Measurements from ENCODE around the gene LRRC25.

The LRRC25 gene

DNA sequence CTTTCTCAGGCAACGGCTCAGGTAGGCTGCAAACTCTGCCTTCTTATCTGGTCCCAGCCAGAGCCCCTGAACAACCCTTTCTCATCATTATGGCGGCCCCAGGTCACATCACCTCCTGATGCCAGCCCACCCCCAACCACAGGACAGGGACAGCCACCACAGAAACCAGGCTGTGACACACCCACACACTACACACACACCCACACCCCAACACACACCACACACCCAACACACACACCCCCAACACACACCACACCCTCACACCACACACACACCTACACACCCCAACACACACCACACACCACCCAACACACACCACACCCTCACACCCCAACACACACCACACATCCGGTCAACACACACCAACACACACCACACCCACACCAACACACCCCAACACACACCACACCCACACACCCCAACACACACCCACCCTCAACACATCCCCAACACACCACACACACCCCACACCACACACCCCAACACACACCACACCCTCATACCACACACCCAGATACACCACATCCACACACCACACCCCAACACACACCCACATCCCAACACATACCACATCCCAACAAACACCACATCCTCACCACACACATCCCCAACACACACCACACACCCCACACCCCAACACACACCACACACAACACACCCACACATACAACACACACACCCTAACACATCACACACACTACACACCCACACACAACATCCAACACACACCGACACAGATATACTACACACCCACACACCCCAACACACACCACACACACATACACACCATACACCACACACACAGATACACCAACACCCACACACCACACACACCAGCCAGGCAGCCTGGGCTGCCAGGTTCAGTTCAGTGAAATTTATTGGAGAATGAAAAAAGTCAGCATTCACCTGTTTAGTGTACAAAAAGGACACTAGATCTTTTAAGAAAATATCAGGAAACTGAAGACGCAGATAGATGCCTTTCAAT is 44.7 kb upstream of the LRRC25 start (continued):
- TF ChIP-seq SCRT2 (tag by site-specific recombination; IDR thresholded peaks at IDR 0.05), result no peak
- TF ChIP-seq SCRT1 (tag by site-specific recombination; IDR thresholded peaks at IDR 0.05; ENCODE audit: borderline replicate concordance), result no peak
- no peak for TF ChIP-seq ZNF571 (tag by site-specific recombination; IDR thresholded peaks at IDR 0.05)
- no peak for TF ChIP-seq ZNF768 (tag by site-specific recombination; IDR thresholded peaks at IDR 0.05)
- peak; percentile 99 for TF ChIP-seq KLF8 (tag by site-specific recombination; IDR thresholded peaks at IDR 0.05)
- TF ChIP-seq, protein P1, sequence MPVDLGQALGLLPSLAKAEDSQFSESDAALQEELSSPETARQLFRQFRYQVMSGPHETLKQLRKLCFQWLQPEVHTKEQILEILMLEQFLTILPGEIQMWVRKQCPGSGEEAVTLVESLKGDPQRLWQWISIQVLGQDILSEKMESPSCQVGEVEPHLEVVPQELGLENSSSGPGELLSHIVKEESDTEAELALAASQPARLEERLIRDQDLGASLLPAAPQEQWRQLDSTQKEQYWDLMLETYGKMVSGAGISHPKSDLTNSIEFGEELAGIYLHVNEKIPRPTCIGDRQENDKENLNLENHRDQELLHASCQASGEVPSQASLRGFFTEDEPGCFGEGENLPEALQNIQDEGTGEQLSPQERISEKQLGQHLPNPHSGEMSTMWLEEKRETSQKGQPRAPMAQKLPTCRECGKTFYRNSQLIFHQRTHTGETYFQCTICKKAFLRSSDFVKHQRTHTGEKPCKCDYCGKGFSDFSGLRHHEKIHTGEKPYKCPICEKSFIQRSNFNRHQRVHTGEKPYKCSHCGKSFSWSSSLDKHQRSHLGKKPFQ (tag by site-specific recombination; IDR thresholded peaks at IDR 0.05), result peak; percentile 76
- no peak for TF ChIP-seq GLIS1 (tag by site-specific recombination; IDR thresholded peaks at IDR 0.05)
- TF ChIP-seq KLF16 (tag by site-specific recombination; IDR thresholded peaks at IDR 0.05), result no peak
- no peak for TF ChIP-seq ZNF530 (tag by site-specific recombination; IDR thresholded peaks at IDR 0.05; ENCODE audit: low read depth)
- no peak for TF ChIP-seq ZNF221 (tag by site-specific recombination; IDR thresholded peaks at IDR 0.05; ENCODE audit: borderline replicate concordance)
- TF ChIP-seq ZNF2 (tag by site-specific recombination; IDR thresholded peaks at IDR 0.05), result no peak
- no peak for TF ChIP-seq ZNF610 (tag by site-specific recombination; IDR thresholded peaks at IDR 0.05; ENCODE audit: borderline replicate concordance)
- no peak for TF ChIP-seq ZNF132 (tag by site-specific recombination; IDR thresholded peaks at IDR 0.05; ENCODE audit: borderline replicate concordance)
- no peak for TF ChIP-seq ZNF670 (tag by site-specific recombination; IDR thresholded peaks at IDR 0.05; ENCODE audit: low read depth)
- peak; percentile 95 for TF ChIP-seq KLF9 (tag by site-specific recombination; IDR thresholded peaks at IDR 0.05; ENCODE audit: low read depth)
- TF ChIP-seq, protein P2, sequence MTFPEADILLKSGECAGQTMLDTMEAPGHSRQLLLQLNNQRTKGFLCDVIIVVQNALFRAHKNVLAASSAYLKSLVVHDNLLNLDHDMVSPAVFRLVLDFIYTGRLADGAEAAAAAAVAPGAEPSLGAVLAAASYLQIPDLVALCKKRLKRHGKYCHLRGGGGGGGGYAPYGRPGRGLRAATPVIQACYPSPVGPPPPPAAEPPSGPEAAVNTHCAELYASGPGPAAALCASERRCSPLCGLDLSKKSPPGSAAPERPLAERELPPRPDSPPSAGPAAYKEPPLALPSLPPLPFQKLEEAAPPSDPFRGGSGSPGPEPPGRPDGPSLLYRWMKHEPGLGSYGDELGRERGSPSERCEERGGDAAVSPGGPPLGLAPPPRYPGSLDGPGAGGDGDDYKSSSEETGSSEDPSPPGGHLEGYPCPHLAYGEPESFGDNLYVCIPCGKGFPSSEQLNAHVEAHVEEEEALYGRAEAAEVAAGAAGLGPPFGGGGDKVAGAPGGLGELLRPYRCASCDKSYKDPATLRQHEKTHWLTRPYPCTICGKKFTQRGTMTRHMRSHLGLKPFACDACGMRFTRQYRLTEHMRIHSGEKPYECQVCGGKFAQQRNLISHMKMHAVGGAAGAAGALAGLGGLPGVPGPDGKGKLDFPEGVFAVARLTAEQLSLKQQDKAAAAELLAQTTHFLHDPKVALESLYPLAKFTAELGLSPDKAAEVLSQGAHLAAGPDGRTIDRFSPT (tag by site-specific recombination; IDR thresholded peaks at IDR 0.05), result peak; percentile 75; the same call in 1 of the 2 replicates
- TF ChIP-seq KLF7 (tag by site-specific recombination; IDR thresholded peaks at IDR 0.05; ENCODE audit: borderline replicate concordance), result 0 out of 2 replicates have a peak, but pooled peaks have one; percentile 37
- peak; percentile 97 for TF ChIP-seq KLF1 (tag by site-specific recombination; IDR thresholded peaks at IDR 0.05)
- no peak for TF ChIP-seq ZFP37 (tag by site-specific recombination; IDR thresholded peaks at IDR 0.05)
- TF ChIP-seq, protein P3, sequence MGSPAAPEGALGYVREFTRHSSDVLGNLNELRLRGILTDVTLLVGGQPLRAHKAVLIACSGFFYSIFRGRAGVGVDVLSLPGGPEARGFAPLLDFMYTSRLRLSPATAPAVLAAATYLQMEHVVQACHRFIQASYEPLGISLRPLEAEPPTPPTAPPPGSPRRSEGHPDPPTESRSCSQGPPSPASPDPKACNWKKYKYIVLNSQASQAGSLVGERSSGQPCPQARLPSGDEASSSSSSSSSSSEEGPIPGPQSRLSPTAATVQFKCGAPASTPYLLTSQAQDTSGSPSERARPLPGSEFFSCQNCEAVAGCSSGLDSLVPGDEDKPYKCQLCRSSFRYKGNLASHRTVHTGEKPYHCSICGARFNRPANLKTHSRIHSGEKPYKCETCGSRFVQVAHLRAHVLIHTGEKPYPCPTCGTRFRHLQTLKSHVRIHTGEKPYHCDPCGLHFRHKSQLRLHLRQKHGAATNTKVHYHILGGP (tag by site-specific recombination; IDR thresholded peaks at IDR 0.05), result no peak

Data from HEK293 (cell line).